Kidney (tissue), 14 donors: ENCODE measurements around the gene ABCG2. TPM values are rescaled to one million over a fixed set of nuclear protein-coding genes. Genes with fewer than 3 reads are reported as not detected.
"Not testable (repeated sequence)": the region's sequence is repeated elsewhere in the genome, so short reads cannot be mapped to it uniquely, and the experiment has no call there.

Experiments used
- DNase-seq, 5 donors: peaks; one replicate each; pipeline ENCODE4 v3.0.0-alpha.2; 2013 to 2020
- FAIRE-seq: peaks from 2 replicates; lab custom pipeline; 2012; peaks lifted over from hg19 to GRCh38; lab: Jason Lieb, UNC
- H3K27ac ChIP-seq, 2 donors: one replicate each; pipeline ENCODE4 v1.7.0; 2013; ENCODE audit warnings: low read depth in 2 of 2, low read length in 2 of 2, inconsistent platforms in 1 of 2
- H3K27me3 ChIP-seq: one replicate; pipeline ENCODE4 v1.7.1; 2013; ENCODE audit warnings: low read length, inconsistent platforms; ENCODE audit not compliant: control insufficient read depth, insufficient read depth
- H3K36me3 ChIP-seq, 3 donors: one replicate each; pipeline versions ENCODE4 v1.7.0 to v1.7.1; 2013; ENCODE audit warnings: low read length in 3 of 3, control low read depth in 1 of 3, inconsistent platforms in 1 of 3; ENCODE audit not compliant: insufficient read depth in 3 of 3, control insufficient read depth in 2 of 3
- H3K4me1 ChIP-seq, 3 donors: one replicate each; pipeline versions ENCODE4 v1.7.0 to v1.7.1; 2013; ENCODE audit warnings: low read length in 3 of 3, inconsistent platforms in 1 of 3, low read depth in 1 of 3; ENCODE audit not compliant: control insufficient read depth in 2 of 3, insufficient read depth in 2 of 3
- H3K4me3 ChIP-seq, 3 donors: one replicate each; pipeline versions ENCODE4 v1.7.0 to v1.8.1; 2013; ENCODE audit warnings: low read length in 3 of 3, control low read depth in 1 of 3, inconsistent platforms in 1 of 3
- H3K9ac ChIP-seq, 3 donors: one replicate each; pipeline versions ENCODE4 v1.7.0 to v1.7.1; 2013; ENCODE audit warnings: low read length in 3 of 3, control low read depth in 1 of 3, inconsistent platforms in 1 of 3
- H3K9me3 ChIP-seq, 3 donors: one replicate each; pipeline versions ENCODE4 v1.7.0 to v1.7.1; 2013; ENCODE audit warnings: low read length in 3 of 3, control low read depth in 1 of 3, inconsistent platforms in 1 of 3; ENCODE audit not compliant: control insufficient read depth in 2 of 3, insufficient read depth in 1 of 3
- CTCF ChIP-seq: IDR thresholded peaks from 3 replicates; pipeline ENCODE4 v1.5.1; 2012; ENCODE audit warnings: mild to moderate bottlenecking, moderate library complexity, borderline replicate concordance; ENCODE audit not compliant: insufficient read depth; ENCODE audit errors: extremely low read depth
- intact Hi-C: fragments of 100-400 bp; cut with DNase I; formaldehyde crosslinking; loops from one replicate; pipeline ENCODE4 v1.11.1; 2022
- polyA plus RNA-seq: library from polyadenylated mRNA; stranded (reverse); fragments of 350-450 nt; fragmentation: Illumina TruSeq; extraction: RNeasy Lipid Tissue Mini Kit (QIAGEN cat#74804); gene quantifications from one replicate; pipeline ENCODE4 v1.2.3, GENCODE V29; 2014; ENCODE audit warnings: low read depth, low replicate concordance; ENCODE audit not compliant: insufficient read depth
- total RNA-seq: library from RNA; stranded (reverse); fragmentation: NEBNext Ultra II Directional; extraction: Animal tissue kit (Norgen Biotek cat#: 25700); gene quantifications from one replicate; pipeline ENCODE4 v1.2.1, GENCODE V29; 2021
- donor health status: control.
- donor health status: control.
- donor health status: control.
- donor health status: control.
- donor health status: control.
- donor health status: DM: yes; HTN: yes; CAD: no.
- donor health status: Normal renal cell carcinoma (clear cell type).

ABCG2 gene
- total and polyA plus RNA-seq, 2 donors from 2014 or later = 1.5 to 4.7 TPM

DNA sequence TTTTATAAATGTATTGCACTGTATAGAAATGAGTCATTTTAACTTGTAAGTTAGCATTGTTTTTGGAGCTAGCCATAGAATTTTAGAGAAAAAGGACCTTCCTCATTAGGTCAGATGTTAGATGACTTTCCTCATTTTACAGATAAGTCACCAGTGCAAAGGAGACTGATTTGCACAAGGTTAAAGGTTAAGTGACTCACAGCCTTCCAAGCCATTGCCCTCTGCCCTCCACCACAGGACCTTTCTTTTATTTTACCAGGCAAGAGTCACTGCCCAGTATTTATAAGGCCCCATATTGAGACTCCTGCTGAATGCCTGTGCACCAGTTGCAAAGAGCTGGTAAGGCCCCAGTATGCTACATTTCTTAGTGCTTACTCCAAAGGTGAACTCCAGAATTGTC, 4.2 kb upstream of the ABCG2 start:
- FAIRE-seq = no peak
- intact Hi-C loops = no loop called here
- no peaks in the 10 kb centered on the region for H3K9me3 ChIP-seq

GRCh38 chr4:88159229-88159725, 838 bp upstream of the ABCG2 start:
- peak overlapping the region; percentile 34 to 60 (median 41) for H3K4me3 ChIP-seq
- no peaks in the 10 kb centered on the region for H3K36me3 ChIP-seq
- H3K9ac ChIP-seq = no peak overlapping the region
- no peaks in the 10 kb centered on the region for H3K9me3 ChIP-seq
- FAIRE-seq = no peak
- TF ChIP-seq CTCF = no peak
- intact Hi-C loops = no loop called here
- peak in 1 of 5 donors; percentile 16 for DNase-seq
- no peak overlapping the region for H3K27ac ChIP-seq
- H3K27me3 ChIP-seq = no peaks in the 10 kb centered on the region
- H3K4me1 ChIP-seq = no peaks in the 10 kb centered on the region

More for the DNA sequence above, 4.2 kb upstream of the ABCG2 start:
- no peak overlapping the region for H3K4me3 ChIP-seq
- H3K36me3 ChIP-seq = no peaks in the 10 kb centered on the region
- no peaks in the 10 kb centered on the region for H3K4me1 ChIP-seq
- DNase-seq = no peak
- H3K27ac ChIP-seq = no peak overlapping the region
- H3K27me3 ChIP-seq = no peaks in the 10 kb centered on the region
- no peak overlapping the region for H3K9ac ChIP-seq
- no peak for TF ChIP-seq CTCF

- Histone ChIP-seq H3K4me3 (peak overlapping the region; percentile 41 to 66 (median 60)), H3K9me3 (no peaks in the 10 kb centered on the region), H3K27me3 (no peaks in the 10 kb centered on the region), H3K36me3 (no peaks in the 10 kb centered on the region), H3K27ac (no peak overlapping the region), H3K9ac (no peak overlapping the region), H3K4me1 (no peaks in the 10 kb centered on the region)
- intact Hi-C loops = no loop called here
- FAIRE-seq (no peak), DNase-seq (no peak)
- TF ChIP-seq CTCF = no peak
Observed at GRCh38 chr4:88158038-88158488, 376 bp downstream of the ABCG2 start.

DNA sequence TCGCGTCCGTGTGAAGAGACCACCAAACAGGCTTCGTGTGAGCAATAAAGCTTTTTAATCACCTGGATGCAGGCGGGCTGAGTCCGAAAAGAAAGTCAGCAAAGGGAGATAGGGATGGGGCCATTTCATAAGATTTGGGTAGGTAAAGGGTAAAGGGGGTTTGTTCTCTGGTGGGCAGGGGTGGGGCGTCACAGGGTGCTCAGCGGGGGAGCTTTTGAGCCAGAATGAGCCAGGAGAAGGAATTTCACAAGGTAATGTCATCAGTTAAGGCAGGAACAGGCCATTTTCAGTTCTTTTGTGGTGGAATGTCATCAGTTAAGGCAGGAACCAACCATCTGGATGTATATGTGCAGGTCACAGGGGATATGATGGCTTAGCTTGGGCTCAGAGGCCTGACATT, 6.1 kb downstream of the ABCG2 start:
- FAIRE-seq, H3K4me3 ChIP-seq, H3K9me3 ChIP-seq, H3K36me3 ChIP-seq, H3K27me3 ChIP-seq, H3K4me1 ChIP-seq, intact Hi-C loops, H3K9ac ChIP-seq, DNase-seq, H3K27ac ChIP-seq: not testable (repeated sequence)
